ENCODE data around the gene EPHA4.

The EPHA4 gene

DNA sequence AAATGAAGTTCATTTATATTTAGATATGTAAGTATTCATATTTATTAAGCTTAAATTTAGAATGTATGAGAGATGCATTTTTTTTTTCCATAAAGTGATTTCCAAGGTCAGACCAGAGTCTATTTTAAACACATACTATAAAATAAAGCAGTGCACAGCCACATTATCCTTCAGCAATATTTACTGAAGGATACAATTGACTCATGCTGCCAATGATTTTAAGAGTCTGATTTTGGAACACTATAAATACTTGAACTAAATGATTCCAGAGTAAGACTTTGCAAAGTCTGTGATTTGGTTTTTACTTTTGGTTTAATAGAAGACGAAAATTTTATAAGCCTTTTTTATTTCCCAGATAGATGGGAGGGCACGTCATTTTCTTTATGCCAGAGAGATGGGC is 107.1 kb downstream of the EPHA4 start:
- no peak for DNase-seq

DNA sequence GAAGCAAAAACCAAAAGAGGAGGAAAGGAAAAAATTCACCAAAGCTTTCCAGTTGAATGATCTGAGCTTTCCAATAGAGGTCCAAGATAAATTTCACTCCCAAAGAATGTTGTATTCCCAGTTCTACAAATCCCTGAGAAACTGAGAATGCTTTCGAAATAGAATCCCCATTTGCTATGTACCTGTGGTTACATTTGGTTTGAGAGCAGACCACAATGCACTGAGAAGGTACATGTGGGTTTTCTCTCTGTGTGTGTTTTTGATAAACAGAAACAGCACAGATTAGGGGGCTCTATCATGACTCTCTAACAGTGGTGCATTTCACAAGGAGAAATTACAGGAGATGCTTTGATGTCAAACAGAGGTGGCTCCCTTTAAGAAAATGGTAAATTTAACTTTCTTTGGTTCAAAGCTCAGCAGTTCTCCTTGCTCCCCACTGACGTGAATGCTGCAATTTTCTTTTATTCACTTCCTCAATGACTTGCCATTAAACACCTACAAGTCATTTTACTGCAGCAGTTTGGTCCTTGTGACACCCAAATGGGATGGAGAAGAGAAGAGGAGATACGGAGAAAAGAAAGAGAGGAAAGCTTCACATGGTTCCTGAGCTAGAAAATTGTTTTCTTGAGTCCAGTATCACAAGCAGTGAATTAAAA is 108.7 kb downstream of the EPHA4 start:
- DNase-seq: no peak

DNA sequence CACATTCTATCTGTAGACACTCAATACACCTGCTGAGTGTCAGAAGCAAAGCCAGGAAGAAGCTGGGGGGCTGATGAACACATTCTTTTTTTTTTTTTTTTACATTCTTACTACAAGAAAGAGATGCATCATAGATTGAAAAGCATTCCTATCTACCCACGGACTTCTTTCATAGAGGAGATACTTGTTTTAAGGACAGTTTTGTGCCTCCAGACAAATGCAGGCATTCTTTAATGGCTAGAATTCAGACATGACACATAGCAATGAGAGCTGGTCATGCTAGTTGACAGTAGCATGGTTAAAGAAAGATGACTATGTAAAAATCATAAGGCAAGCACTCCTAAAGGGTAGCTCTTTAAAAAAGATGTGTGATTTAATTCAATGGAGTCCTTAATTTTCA is 110.2 kb downstream of the EPHA4 start:
- DNase-seq: no peak

DNA sequence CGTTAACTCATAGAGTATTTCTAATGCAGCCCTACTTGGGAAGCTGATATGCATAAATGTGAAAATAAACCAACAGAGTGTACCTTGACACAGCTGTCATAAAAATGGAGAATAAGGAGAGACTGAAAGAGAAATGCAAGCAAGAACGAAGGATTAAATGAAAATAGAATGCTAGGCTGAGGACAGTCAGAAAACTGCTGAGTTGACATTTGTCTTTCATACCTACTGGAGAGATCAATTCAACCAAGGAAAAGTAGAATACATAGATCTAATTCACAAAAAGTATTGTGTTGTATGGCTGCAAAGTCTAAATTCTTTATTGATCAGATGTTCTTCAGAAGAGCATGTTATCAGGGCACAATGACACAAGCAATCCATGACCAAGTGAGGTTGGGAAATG is 112.0 kb downstream of the EPHA4 start:
- DNase-seq: no peak

DNA sequence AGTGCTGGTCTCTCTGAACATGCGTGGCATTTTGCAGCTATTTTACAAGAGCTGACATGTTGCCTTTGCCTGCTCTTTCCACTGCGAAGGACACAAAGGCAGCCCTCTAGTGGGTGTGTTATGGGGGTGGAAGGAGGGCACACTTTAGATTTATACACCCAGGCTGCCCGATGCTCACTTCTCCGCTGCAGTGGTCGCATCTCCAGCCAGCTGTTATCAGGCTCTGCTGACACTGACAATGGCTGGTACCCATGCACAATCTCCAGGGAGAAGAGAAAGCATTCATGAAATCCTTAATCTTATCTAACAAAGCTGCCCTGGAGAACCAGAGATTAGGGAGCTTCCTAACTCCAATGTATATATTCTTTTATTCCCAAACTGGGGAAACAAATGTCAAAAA is 113.5 kb downstream of the EPHA4 start:
- DNase-seq: no peak

DNA sequence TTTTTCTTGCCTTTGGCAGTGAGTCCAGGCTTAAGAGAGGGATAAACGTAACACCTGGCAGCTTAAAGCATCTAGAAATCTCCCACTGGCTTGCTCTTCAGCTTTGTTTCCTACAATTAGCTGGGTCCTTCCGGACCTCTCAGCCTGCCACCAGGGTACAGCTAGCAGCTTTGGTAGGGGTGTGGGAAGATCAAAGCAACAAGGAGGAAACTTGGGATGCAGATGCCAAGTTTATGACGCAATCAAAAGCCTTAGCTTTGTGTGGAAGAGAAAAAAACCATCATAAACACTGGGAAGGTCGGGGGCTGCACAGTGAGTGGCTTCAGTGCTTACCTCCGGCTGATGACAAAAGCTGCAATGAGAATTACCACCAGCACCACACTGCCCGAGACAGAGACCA is 116.9 kb downstream of the EPHA4 start:
- no peak for DNase-seq

DNA sequence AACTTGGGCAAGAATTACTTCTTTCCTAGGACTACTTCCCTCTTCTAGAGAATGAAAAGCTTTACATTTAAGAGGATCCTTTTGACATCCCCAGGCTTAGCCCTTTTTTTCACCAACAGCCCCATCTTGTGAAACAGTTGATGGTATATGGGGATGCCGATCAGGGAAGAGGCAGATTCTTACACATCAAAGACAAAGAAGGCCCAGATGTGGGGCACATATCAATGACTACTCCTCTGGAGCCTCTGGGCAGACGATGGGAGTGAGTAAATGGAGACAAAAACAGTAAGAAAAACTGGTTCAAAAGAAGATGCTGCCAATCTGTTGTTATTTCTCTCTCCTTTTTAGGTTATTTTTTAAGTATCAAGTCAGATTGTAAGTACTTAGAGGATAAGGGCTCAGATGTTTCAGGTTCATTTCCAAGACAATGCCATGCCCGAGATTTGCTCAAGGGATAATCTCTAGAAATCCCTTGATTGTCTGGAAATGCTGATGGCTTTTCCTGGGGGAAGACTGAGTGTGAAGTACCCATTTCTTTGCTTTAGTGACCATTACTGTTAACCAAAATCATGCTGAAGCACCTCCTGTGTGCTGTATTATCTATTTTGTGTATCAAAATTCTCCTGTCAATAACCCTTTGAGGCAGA is 117.5 kb downstream of the EPHA4 start:
- DNase-seq: no peak

DNA sequence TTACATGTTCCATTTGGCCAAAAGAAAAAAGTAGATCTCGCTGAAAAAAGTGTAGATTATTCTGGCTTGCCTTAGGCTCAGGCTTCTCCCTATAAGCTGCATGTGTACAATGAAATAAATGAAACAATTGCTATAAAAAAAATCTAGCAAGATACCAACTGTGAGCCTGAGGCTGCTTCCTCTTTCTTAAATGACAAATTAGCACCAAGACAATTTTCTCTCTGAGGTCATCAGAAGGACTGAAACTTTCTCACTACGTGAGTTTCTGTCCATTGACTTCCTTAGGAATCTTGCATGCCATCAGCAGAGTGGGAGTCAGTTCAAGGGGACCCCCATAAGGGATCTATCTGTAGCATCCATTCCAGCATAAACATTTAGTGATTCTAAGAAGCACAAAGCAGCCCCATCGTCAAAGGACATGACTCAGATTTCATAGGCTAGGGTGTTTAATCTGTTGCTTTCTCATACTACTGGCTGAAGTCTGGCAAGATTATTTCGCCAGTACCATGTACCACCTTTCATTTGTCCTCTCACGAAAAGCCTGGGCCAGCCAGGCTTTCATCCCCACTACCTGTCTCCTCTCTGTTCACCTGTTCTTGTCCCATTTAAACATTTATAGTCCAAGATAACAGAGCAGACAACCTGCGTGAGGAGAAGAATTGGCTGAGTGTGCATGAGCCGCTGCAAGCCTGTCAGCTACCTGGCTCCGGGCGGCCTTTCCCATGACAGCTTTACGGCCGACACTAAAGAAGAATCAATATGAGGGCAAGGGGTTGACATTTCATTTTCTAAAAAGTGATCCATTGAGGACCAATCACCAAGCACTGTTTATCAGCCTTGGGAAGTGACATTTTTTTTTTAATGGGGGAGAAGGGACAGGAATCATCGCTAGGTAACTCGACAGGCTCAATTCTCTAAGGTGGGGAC is 120.0 kb downstream of the EPHA4 start:
- DNase-seq: no peak

DNA sequence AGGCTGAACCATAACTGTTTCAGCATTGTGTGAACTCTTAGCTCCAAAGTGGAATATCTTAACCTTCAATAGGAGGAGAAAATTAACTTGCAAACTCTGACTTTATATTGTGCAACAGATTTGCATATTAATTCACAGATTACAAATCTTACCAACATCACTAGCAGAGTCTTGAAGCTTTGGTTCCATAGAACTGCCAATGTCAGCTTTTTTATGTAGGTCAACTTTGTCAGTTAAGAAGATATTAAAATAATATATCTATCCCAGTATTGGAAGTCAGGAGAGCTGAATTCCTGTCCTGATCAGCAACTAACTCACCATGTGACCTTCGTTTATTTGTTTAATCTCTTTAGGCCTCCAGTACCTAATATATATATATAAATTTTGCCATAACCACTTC is 121.8 kb downstream of the EPHA4 start:
- no peak for DNase-seq

DNA sequence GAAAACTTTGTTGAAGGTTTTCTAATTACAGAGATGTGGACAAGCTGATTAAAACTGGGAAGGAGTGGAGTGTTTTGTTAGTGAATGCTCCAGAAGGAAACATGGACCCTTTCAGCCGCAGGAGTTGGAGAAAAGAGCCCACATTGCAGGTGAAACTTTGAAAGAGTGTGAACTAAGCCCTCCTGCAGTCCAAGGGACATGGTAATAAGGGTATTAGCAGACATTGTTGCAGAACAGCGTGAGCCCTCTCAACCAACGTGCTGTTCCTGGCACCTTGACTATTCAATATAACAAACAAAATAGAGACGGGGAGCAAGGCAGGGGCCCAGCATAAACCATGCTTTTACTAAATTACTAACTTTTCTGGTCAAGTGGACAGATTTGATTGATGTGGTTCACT is 122.7 kb downstream of the EPHA4 start:
- no peak for DNase-seq

DNA sequence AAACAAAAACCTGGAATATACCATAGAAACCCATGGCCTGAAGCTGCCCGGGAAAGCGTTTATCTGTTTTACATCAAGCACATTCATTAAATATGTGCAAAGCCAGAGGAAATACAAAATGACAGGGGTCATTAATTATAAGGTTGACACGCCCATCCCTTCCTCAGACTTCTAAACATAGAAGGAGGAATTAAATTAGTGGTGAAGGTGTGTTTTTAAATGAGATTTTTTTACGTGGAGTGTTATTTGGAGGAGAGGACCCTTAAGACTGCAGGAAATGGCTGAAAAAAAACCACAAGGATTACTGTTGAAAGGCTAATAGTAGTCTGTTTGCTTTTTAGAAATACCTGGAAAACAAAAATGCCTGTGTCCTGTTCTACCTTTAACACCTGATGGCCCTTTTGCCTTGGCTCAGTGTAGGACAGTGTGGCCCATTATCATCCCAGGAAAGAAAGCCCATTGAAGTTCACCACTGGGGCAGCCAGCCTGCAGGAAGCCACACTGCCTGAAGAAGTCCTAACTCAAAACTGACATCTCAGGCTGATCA is 123.2 kb downstream of the EPHA4 start:
- no peak for DNase-seq

DNA sequence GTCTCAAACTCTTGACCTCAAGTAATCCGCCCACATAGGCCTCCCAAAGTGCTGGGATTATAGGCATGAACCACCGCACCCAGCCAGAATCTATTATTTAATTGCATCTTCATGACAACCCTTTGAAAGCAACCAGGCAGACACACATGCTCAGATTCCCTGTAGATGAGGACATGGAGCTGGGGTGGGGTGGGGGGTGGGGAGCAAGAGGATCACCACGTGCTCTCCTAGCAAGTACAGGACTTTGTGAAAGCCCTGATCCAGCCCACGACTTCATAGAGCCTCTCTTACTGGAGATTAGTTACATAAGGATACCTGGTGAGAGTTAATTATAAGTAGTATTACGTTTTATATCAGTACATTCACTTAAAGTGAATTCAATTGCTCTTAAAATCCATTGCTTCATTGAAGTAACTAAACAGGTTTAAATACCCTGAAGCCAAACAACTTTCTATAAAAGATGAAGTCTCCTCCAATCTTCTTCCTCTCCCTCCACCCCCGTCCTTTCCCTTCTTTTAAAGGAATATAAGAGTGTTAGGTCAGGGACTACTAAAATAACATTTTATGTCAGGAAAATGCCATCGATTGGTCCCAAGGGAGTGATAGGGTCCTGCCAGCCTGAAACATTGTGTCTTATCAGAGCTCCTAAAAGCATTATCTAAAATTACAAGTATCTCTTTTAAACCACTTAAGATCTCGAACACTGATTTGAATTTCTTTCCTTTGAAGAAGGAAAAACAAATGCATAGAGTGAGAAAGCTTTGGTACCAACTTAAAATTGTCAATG is 123.9 kb downstream of the EPHA4 start:
- no peak for DNase-seq

DNA sequence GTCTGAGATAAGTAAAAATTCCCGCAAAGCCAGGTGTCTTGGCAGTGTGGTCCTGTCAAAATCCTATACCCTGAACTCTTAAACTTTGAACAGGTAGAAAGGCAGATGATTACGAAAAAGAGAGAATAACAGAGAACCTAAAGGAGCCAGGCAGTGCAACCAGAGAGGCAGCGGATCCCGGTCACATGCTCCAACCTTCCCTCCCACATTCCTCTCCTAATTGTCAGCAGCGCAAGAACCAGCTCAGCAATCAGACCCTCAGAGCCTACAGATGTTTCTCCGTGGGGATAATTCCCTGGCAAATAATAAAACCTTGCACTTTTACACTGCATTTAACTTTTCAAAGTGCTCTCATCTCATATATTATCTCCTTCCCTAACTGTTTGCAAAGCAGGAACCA is 124.8 kb downstream of the EPHA4 start:
- no peak for DNase-seq

DNA sequence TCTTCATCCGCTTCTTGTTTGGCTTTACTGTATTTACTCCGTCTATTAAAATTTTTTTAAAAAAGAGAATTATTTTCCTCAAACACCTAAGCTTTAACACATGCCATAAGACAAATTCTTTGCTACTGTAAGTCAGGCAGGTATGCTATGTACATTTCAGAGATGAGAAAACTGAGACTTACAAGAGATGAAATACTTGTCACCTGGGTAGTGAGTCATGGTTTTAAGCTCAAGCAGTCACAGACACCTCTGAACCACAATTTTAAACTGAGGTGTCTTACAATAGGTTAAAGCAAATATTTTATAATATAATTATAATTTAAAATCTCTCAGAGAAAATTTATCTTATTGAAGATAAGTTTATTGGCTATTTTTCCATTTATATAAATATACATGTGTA is 126.0 kb downstream of the EPHA4 start:
- DNase-seq: no peak

DNA sequence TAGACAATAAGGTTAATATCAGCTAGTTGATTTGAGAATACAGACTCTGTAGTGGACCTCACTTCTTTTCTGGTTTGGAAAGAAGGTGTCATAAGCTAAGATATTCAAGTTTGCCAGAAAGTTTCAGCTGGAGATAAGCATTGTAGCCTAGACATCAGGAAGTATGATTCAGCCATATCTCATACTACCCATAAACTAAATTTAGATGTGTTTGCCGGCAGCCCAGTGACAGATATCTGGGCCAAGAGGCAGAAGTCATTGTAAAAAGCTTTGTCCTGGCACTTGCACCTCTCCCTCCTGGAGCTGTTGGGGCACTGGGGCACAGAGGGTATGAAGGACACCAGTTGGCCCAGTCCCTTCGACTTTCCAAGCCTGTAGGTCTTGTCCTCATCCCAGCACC is 128.0 kb downstream of the EPHA4 start:
- DNase-seq: no peak

DNA sequence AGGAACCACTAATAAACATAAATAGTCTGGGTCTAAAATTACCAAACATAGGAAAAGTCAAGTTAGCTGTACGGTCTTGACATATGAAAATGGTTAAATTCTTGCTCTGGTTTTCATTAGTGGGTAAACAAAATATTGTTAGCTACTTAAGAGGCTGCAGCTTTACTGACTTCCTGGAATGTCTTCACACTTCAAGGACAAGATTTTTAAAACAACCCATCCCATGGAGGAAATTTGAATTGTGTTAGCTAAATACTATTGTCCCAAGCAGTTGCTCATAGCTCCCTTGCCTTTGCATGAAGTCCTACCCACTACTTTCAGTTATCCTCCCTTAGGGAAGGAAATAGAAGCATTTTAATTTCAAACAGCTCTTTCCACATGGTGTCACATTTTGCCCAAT is 128.5 kb downstream of the EPHA4 start:
- no peak for DNase-seq

DNA sequence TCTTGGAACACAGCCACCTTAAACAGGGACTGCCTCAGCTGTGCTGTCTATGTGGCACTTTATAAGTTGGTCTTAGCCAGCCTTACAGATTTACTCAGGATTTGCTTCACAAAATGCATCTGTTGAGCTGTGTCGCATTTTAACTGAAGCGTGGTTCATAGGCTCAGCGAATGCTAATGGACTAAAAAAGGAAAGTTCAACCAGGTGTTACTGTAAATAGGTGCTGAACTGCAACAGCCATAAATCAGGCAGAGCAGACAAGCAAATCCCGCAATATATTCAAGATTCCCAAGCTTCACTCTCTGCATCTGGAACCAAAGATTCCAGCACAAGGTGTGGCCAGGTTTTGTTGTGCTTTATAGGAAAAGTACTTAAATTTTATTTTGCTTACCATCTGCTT is 130.0 kb downstream of the EPHA4 start:
- DNase-seq: no peak

DNA sequence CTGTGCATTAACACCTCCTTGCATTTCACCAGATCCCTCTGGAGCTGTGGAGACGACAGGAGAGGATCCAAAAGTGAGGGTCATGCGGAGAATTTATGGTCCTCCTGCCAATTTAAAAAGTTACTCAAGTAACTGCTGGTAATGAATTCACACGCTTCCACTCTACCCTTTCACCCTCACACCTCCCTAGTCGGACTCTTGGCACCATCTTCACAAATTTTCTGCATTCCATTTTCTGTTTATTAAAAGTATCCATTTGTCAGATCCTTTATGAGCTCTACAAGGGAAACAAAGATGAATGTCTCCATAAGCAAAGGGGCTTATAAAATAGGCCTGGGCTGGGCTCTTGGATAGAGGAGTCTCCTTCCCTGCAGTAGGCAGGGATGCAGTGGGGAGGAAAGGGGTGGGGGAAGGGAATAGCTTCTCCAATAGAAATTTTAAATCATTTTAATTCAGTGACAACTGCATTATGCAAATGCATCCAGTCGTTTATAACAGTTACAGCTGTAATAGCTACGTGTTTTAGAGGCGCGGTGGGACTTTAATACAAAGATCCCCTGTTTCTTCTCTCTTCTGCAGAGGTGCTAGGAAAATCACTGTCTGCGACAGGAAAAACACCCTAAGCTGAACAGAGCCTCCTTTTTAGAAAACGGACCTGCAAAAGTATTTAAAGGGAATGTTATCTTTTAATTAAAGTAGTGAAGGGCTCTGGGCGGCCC is 132.2 kb downstream of the EPHA4 start:
- DNase-seq: no peak

DNA sequence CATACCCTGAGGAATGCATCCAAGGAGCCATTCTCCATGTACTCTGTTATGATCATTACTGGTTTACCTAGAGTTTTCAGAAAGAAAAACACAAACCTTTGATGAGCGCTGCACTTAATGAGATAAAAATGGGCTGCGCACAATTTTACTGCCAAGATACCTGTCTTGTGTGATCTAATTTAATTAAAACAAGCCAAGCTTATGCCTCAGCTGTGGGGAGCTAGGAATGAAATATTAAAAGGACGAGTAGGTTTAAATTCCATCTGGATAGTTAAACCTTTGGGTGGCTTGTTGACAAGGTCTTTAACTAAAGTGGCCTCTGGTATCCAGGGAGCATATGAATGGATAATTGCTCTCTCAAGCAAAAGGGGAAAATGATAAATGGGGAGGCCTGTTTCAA is 135.0 kb downstream of the EPHA4 start:
- peak; percentile 16 for DNase-seq

DNA sequence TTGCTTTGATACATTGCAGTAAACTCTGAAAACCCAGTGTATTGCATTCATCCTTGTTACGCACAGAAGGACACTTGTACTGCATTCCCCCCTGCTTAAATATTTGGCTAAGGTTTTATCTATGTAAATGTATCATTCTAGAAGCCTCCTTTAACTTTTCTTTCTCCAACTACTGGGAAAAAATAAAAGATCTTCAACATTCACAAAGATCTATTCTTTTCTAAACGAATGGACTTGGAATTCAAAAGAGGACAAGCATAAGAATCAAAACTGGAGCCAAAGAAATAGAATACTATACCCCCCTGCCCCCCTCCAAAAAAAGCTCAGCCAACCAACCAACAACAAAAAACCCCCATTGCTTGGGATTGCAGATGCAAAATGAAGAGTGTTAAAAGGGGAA is 136.9 kb downstream of the EPHA4 start:
- DNase-seq: no peak

DNA sequence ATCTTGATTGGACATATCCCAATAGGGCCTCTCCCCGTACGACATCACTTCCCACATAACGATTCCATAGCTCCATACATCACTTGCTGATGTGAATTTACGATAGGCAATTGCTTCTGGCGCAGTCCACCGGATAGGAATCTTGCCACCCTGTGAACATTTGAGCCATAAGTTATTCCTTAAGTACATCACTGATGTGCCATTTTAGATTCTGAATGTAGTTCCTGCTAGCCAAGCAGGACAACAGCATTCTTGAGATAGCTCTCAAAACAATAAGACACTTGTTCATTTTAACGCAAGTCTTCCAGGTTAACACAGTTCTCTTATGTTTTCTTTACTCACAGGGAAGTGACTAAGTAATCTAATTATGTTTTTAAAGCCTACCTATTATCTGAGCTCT is 138.0 kb downstream of the EPHA4 start:
- no peak for DNase-seq

DNA sequence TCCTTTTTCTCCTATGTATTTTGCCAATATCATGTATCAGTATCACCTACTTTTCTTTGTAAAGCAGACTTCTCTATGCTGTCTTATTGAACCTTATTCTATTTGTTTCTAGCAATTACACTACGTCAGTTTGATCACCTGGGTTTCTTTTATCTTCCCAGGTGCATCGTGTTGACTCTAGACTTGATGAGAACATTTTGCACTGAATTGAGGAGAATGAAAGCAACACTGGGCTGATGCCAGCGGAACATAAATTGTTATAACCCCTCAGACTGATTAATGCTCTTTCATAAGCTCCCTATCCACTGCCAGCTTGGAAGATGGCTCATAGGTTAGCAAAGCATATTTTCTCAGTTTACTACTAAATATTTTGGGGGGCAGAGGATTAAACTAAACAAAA is 140.6 kb downstream of the EPHA4 start:
- peak; percentile 88 for DNase-seq
